Mesenchymal stem cell (in vitro differentiated cells and primary cell): ENCODE data around the gene KISS1.

Experiments
- DNase-seq: peaks from one replicate; pipeline ENCODE4 v3.0.0-alpha.2; 2013
- H2AFZ ChIP-seq: one replicate; pipeline ENCODE4 v1.6.1; 2013; ENCODE audit warnings: low read depth, mild to moderate bottlenecking, control low read depth, inconsistent platforms, low read length, moderate library complexity
- H2AK5ac ChIP-seq: 2 replicates; pipeline ENCODE4 v1.6.1; 2013; ENCODE audit warnings: low read length, moderate library complexity, mild to moderate bottlenecking, inconsistent platforms; ENCODE audit not compliant: severe bottlenecking
- H2BK120ac ChIP-seq: one replicate; pipeline ENCODE4 v1.6.1; 2013; ENCODE audit warnings: low read depth, mild to moderate bottlenecking, inconsistent platforms, low read length, moderate library complexity
- H2BK12ac ChIP-seq, 2 experiments: one replicate each; pipeline ENCODE4 v1.6.1; 2013; ENCODE audit warnings: inconsistent platforms in 2 of 2, low read length in 2 of 2, mild to moderate bottlenecking in 2 of 2, moderate library complexity in 2 of 2, control low read depth in 1 of 2
- H2BK15ac ChIP-seq: one replicate; pipeline ENCODE4 v1.6.1; 2013; ENCODE audit warnings: mild to moderate bottlenecking, low read depth, inconsistent platforms; ENCODE audit not compliant: poor library complexity, severe bottlenecking
- H2BK5ac ChIP-seq: 2 replicates; pipeline ENCODE4 v1.6.1; 2013; ENCODE audit warnings: low read depth, mild to moderate bottlenecking, low read length, control low read depth, inconsistent platforms; ENCODE audit not compliant: poor library complexity, severe bottlenecking
- H3K14ac ChIP-seq, 2 experiments: one replicate each; pipeline ENCODE4 v1.6.1; 2013; ENCODE audit warnings: inconsistent platforms in 2 of 2, low read length in 2 of 2, control low read depth in 1 of 2, mild to moderate bottlenecking in 1 of 2, moderate library complexity in 1 of 2
- H3K18ac ChIP-seq, 2 experiments: one replicate each; pipeline ENCODE4 v1.6.1; 2013; ENCODE audit warnings: inconsistent platforms in 2 of 2, low read length in 2 of 2, control low read depth in 1 of 2, low read depth in 1 of 2, mild to moderate bottlenecking in 1 of 2
- H3K23ac ChIP-seq, 2 experiments: one replicate each; pipeline ENCODE4 v1.6.1; 2013; ENCODE audit warnings: inconsistent platforms in 2 of 2, low read length in 2 of 2, mild to moderate bottlenecking in 2 of 2, moderate library complexity in 2 of 2, control low read depth in 1 of 2
- H3K27ac ChIP-seq: 2 replicates; pipeline ENCODE4 v1.5.1; 2013; ENCODE audit warnings: mild to moderate bottlenecking, moderate library complexity, low read length, control low read depth, inconsistent platforms; ENCODE audit not compliant: poor library complexity, severe bottlenecking
- H3K27me3 ChIP-seq, 2 experiments: 2 replicates each; pipeline versions ENCODE4 v1.6.1 to v1.7.0; 2013; ENCODE audit warnings: low read length in 2 of 2, mild to moderate bottlenecking in 2 of 2, moderate library complexity in 2 of 2, control low read depth in 1 of 2, inconsistent platforms in 1 of 2; ENCODE audit not compliant: control insufficient read depth in 1 of 2, insufficient read depth in 1 of 2
- H3K36me3 ChIP-seq, 2 experiments: 2 replicates each; pipeline versions ENCODE4 v1.6.1 to v1.7.0; 2013; ENCODE audit warnings: low read length in 2 of 2, control low read depth in 1 of 2, inconsistent platforms in 1 of 2, low read depth in 1 of 2, mild to moderate bottlenecking in 1 of 2; ENCODE audit not compliant: insufficient read depth in 2 of 2, control insufficient read depth in 1 of 2
- H3K4ac ChIP-seq, 2 experiments: one replicate each; pipeline ENCODE4 v1.6.1; 2013; ENCODE audit warnings: inconsistent platforms in 2 of 2, low read length in 2 of 2, mild to moderate bottlenecking in 2 of 2, moderate library complexity in 2 of 2, control low read depth in 1 of 2, low read depth in 1 of 2
- H3K4me1 ChIP-seq: 2 replicates; pipeline ENCODE4 v1.6.1; 2013; ENCODE audit warnings: low read depth, low read length, control low read depth; ENCODE audit not compliant: control insufficient read depth, insufficient read depth
- H3K4me2 ChIP-seq: 2 replicates; pipeline ENCODE4 v1.6.1; 2013; ENCODE audit warnings: low read length, mild to moderate bottlenecking, inconsistent platforms; ENCODE audit not compliant: poor library complexity, severe bottlenecking
- H3K4me3 ChIP-seq, 2 experiments: 2 replicates each; pipeline versions ENCODE4 v1.5.1 to v1.7.0; 2013; ENCODE audit warnings: low read length in 2 of 2, mild to moderate bottlenecking in 2 of 2, control low read depth in 1 of 2, low read depth in 1 of 2; ENCODE audit not compliant: insufficient read depth in 1 of 2
- H3K79me1 ChIP-seq: replicated peaks from 2 replicates; pipeline ENCODE4 v1.6.1; 2013; ENCODE audit warnings: mild to moderate bottlenecking, control low read depth, low read length, inconsistent platforms; ENCODE audit not compliant: poor library complexity, severe bottlenecking
- H3K9ac ChIP-seq: 2 replicates; pipeline ENCODE4 v1.7.0; 2013; ENCODE audit warnings: mild to moderate bottlenecking, low read length, moderate library complexity
- H3K9me3 ChIP-seq: 2 replicates; pipeline ENCODE4 v1.7.0; 2013; ENCODE audit warnings: mild to moderate bottlenecking, low read length; ENCODE audit not compliant: control insufficient read depth
- H4K8ac ChIP-seq: one replicate; pipeline ENCODE4 v1.6.1; 2013; ENCODE audit warnings: inconsistent platforms, mild to moderate bottlenecking, low read length, moderate library complexity
- H4K91ac ChIP-seq: one replicate; pipeline ENCODE4 v1.6.1; 2013; ENCODE audit warnings: mild to moderate bottlenecking, low read length, inconsistent platforms
- WGBS: methylation state at CpG from one replicate; pipeline ENCODE4 v1.1.7; 2013; ENCODE audit warnings: mixed read lengths; 5-methylcytosine and 5-hydroxymethylcytosine counted together

Gene KISS1

DNA sequence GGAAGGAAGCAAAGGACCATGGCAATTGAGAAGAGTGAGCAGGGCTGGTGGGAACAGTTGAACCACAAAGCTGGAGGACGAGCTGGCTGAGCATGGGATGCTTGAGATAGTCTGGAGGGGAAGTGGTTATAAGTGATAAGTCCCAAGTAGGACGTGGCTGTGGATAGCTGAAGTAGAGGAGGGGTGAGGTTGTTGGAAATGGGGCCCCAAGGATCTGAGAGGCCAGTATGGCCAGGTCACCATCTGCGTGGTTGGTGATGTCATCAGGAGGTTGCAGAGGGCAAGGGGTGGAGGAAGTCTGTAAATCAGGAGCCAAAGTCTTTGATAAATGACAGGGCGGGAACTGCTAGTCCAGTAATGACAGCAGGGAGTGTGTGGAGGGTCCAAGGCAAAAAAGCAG lies 19.2 kb downstream of the KISS1 start:
- H3K36me3 ChIP-seq, result no peaks in the 10 kb centered on the region
- H3K27me3 ChIP-seq, result peaks cover 63 to 66% of the 10 kb centered on the region in 2 experiments
- no peak overlapping the region for H2BK5ac ChIP-seq
- H3K79me1 ChIP-seq, result no peaks in the 10 kb centered on the region
- H3K9me3 ChIP-seq, result no peaks in the 10 kb centered on the region
- no peak overlapping the region for H3K4ac ChIP-seq
- no peak overlapping the region for H2AFZ ChIP-seq
- H4K91ac ChIP-seq, result no peak overlapping the region
- no peak overlapping the region for H3K4me2 ChIP-seq
- H3K18ac ChIP-seq, result no peak overlapping the region
- H2BK15ac ChIP-seq, result no peak overlapping the region
- H3K9ac ChIP-seq, result no peak overlapping the region
- no peak overlapping the region for H4K8ac ChIP-seq
- 44% methylated on average over 4 of the region's 4 CpGs for WGBS
- no peaks in the 10 kb centered on the region for H3K4me1 ChIP-seq
- H2BK12ac ChIP-seq, result no peak overlapping the region
- H3K23ac ChIP-seq, result no peak overlapping the region
- no peak for DNase-seq
- no peak overlapping the region for H3K4me3 ChIP-seq
- H3K14ac ChIP-seq, result no peak overlapping the region
- no peak overlapping the region for H2AK5ac ChIP-seq
- H2BK120ac ChIP-seq, result no peak overlapping the region
- H3K27ac ChIP-seq, result no peak overlapping the region

DNA sequence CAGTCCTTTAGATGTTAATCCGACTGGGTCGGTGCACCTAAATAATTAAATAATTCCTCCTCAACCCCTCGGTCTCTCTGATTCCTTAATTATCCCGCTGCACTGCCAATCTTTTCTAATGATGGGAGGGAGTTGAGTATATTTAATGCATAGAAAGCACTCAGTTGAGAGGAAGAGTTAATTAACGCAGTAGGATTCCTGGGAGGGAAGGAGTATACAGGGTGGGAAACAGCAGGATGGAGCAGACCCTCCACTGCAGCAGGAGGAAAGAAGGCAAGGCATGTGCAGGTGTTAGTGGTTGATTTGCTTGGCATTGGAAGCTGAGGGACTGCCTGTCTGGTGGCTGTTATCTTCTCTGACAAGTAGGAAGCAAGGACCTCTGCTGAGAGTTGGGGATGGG lies 20.2 kb downstream of the KISS1 start:
- no peak overlapping the region for H3K9ac ChIP-seq
- no peak overlapping the region for H4K91ac ChIP-seq
- H3K18ac ChIP-seq, result no peak overlapping the region
- H2BK120ac ChIP-seq, result no peak overlapping the region
- H3K36me3 ChIP-seq, result no peaks in the 10 kb centered on the region
- no peaks in the 10 kb centered on the region for H3K79me1 ChIP-seq
- H2BK12ac ChIP-seq, result no peak overlapping the region
- H3K27ac ChIP-seq, result no peak overlapping the region
- no peaks in the 10 kb centered on the region for H3K4me1 ChIP-seq
- H3K4me3 ChIP-seq, result no peak overlapping the region
- H2BK15ac ChIP-seq, result no peak overlapping the region
- no peak overlapping the region for H2AK5ac ChIP-seq
- no peaks in the 10 kb centered on the region for H3K9me3 ChIP-seq
- no peak overlapping the region for H3K4ac ChIP-seq
- H3K27me3 ChIP-seq, result peaks cover 60 to 62% of the 10 kb centered on the region in 2 experiments
- H3K14ac ChIP-seq, result no peak overlapping the region
- DNase-seq, result no peak
- no peak overlapping the region for H4K8ac ChIP-seq
- WGBS, result 96% methylated on average over 2 of the region's 5 CpGs
- H2BK5ac ChIP-seq, result no peak overlapping the region
- no peak overlapping the region for H3K4me2 ChIP-seq
- no peak overlapping the region for H2AFZ ChIP-seq
- no peak overlapping the region for H3K23ac ChIP-seq

- no peak overlapping the region for H2BK15ac ChIP-seq
- H2BK120ac ChIP-seq, result no peak overlapping the region
- H4K8ac ChIP-seq, result no peak overlapping the region
- no peak overlapping the region for H3K4me2 ChIP-seq
- DNase-seq, result no peak
- no peak overlapping the region for H3K9ac ChIP-seq
- no peak overlapping the region for H3K4ac ChIP-seq
- no peak overlapping the region for H3K18ac ChIP-seq
- no peak overlapping the region for H2AFZ ChIP-seq
- peaks cover 51 to 52% of the 10 kb centered on the region in 2 experiments for H3K27me3 ChIP-seq
- no peak overlapping the region for H2BK5ac ChIP-seq
- no peak overlapping the region for H3K23ac ChIP-seq
- H3K14ac ChIP-seq, result no peak overlapping the region
- no peaks in the 10 kb centered on the region for H3K4me1 ChIP-seq
- WGBS, result 78% methylated on average over 3 of the region's 3 CpGs
- H3K79me1 ChIP-seq, result no peaks in the 10 kb centered on the region
- no peak overlapping the region for H4K91ac ChIP-seq
- H2BK12ac ChIP-seq, result no peak overlapping the region
- no peak overlapping the region for H2AK5ac ChIP-seq
- H3K27ac ChIP-seq, result no peak overlapping the region
- no peak overlapping the region for H3K4me3 ChIP-seq
- no peaks in the 10 kb centered on the region for H3K36me3 ChIP-seq
- peaks cover 2% of the 10 kb centered on the region for H3K9me3 ChIP-seq
Measured at GRCh38 chr1:204174958-204175357, 21.3 kb downstream of the KISS1 start.

DNA sequence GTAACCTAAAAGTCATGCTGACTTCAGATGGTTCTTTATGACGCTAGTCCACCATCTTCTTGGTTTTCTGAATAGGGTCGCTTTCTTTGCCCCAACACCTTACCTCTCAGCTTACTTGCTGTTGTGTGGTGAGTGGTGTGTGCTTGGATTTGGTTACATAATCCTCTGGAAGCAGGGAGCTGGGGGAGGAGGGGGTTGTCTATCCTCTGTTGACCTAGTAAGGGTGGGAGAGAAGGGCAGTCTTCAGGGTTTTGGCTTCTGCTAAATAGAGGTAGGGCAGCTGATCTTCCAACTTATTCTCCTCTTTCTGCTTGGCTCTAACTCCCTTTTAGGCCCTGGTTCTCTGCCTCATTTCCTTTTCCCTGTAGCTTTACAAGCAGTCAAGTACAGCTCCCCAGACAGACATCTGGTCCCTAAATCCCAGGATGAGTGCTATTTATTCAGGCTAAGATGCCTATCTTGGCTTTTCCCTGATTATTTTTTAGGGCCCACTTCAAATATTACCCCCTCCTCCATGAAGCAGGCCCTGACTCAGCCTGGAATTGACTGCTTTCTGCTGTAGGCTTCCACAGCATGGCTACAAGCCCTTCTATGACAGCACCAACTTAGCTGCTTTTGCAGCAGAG lies 23.8 kb downstream of the KISS1 start:
- Histone ChIP-seq H2BK120ac (no peak overlapping the region), H3K4me1 (no peaks in the 10 kb centered on the region), H3K14ac (no peak overlapping the region), H3K9me3 (peaks cover 13% of the 10 kb centered on the region), H2AFZ (no peak overlapping the region), H3K18ac (no peak overlapping the region), H2BK15ac (peak overlapping the region; percentile 6), H3K9ac (no peak overlapping the region), H2BK5ac (no peak overlapping the region), H3K27ac (no peak overlapping the region), H4K8ac (no peak overlapping the region), H3K36me3 (no peaks in the 10 kb centered on the region), H3K4me2 (no peak overlapping the region), H2AK5ac (no peak overlapping the region), H3K23ac (no peak overlapping the region), H2BK12ac (no peak overlapping the region), H3K4ac (no peak overlapping the region), H3K27me3 (peaks cover 29% of the 10 kb centered on the region in 2 experiments), H4K91ac (no peak overlapping the region), H3K4me3 (no peak overlapping the region), H3K79me1 (no peaks in the 10 kb centered on the region)
- 80% methylated on average over 1 of the region's 2 CpGs for WGBS
- no peak for DNase-seq
